ENCODE data around the gene STARD3.
A peak's percentile ranks its signal among the peaks of the same experiment; 100 is the strongest.
"Not testable (repeated sequence)": the region's sequence is repeated elsewhere in the genome, so short reads cannot be mapped to it uniquely, and the experiment has no call there.

Gene STARD3

GRCh38 chr17:39695089-39695474, 58.1 kb downstream of the STARD3 start:
- DNase-seq (ENCODE audit: low spot score), result no peak

DNA sequence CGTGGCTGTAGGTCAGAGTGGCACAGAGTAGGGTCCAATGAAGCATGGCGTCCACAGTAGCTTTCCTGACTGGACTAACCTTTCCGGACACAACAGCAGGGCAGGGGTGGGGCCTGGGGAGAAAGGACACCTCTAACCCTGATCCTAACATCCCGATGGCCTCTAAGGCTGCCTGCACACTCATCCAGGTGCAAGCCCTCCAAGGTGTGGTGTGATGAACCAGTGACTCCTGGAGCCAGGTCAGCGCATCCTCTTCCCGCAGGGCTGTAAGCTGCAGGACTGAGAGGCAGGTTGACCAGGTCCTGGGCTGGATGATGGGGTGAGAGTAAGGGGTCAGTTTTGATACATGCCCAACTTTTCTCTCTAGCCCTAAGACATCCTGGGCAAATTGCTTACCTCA, 59.8 kb downstream of the STARD3 start:
- no peak for DNase-seq (ENCODE audit: low spot score)

GRCh38 chr17:39697961-39698360, 61.0 kb downstream of the STARD3 start:
- DNase-seq (ENCODE audit: low spot score), result no peak

GRCh38 chr17:39699157-39699817, 62.3 kb downstream of the STARD3 start:
- DNase-seq (ENCODE audit: low spot score), result peak; percentile 21

DNA sequence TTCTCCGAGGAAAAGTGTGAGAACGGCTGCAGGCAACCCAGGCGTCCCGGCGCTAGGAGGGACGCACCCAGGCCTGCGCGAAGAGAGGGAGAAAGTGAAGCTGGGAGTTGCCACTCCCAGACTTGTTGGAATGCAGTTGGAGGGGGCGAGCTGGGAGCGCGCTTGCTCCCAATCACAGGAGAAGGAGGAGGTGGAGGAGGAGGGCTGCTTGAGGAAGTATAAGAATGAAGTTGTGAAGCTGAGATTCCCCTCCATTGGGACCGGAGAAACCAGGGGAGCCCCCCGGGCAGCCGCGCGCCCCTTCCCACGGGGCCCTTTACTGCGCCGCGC, 62.8 kb downstream of the STARD3 start, which contains the start of gene ERBB2:
Gene ERBB2, plus strand, starts transcription at position 247 of the 330 bp plus-strand sequence. CDS start 175 bp downstream, outside the sequence.
- DNase-seq (ENCODE audit: low spot score), result peak; percentile 90

- peak; percentile 59 for DNase-seq (ENCODE audit: low spot score)
Measured at GRCh38 chr17:39700148-39700987, 63.4 kb downstream of the STARD3 start.

DNA sequence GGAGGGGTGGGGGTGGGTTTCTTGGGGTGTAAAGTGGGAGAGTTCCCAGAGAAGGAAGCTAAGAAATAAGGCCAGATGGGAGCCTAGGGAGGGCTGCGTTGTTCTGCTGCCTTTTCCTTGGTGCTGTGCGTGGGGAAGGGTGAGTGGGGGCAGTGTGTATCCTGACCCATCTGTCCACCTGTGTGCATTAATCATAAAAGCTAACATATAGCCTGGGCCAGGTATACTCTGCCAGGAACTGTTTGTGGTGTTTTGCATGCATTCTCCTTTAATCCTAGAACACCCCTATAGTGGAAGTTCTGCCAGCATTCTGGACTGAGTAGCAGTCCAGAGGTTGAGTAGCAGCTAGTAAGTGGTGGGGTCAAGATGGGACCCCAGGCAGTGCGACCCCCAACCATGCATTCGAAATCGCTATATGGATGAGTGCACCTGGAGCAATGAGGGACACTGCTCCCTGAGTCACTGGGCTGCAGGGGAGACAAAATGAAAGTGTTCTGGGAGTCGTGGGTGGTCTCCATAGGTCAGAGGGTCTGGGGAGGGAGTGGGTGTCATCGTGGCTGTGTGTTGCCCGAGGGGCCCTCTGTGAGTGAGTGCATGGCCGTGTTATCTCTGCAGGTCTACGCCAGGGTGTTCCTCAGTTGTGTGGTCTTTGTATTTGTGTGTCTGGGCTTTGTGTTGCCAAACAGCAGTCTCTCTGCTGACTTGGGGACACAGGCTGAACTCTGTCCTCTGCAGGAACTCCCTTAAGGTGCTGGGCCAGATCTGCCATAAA, 64.3 kb downstream of the STARD3 start:
- DNase-seq (ENCODE audit: low spot score), result no peak

DNA sequence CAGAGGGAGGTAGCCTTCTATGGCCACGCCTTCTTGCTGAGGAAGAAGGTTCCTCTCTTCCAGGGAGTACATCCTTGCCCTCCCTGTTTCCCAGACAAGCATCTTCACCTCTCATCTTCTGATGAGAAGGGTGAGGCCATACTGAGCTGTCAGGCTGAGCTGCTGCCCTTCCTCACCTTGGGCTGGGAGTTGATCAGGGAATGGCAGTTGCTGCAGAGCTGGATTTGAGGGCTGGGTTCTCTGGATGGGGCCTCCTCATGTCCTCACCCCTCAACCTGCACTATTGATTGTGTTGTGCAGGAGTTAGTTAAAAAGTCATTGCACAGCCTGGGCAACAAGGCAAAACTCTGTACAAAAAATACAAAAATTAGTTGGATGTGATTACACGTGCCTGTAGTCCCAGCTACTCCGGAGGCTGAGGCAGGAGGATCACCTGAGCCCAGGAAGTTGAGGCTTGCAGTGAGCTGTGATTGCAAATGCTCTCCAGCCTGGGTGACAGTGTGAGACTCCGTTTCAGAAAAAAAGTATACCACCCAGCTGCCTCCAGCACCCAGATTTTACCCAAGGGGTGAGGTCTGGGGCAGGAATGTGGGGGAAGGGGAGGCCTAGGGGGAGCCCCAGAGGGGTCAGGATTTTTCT, 65.0 kb downstream of the STARD3 start:
- no peak for DNase-seq (ENCODE audit: low spot score)

DNA sequence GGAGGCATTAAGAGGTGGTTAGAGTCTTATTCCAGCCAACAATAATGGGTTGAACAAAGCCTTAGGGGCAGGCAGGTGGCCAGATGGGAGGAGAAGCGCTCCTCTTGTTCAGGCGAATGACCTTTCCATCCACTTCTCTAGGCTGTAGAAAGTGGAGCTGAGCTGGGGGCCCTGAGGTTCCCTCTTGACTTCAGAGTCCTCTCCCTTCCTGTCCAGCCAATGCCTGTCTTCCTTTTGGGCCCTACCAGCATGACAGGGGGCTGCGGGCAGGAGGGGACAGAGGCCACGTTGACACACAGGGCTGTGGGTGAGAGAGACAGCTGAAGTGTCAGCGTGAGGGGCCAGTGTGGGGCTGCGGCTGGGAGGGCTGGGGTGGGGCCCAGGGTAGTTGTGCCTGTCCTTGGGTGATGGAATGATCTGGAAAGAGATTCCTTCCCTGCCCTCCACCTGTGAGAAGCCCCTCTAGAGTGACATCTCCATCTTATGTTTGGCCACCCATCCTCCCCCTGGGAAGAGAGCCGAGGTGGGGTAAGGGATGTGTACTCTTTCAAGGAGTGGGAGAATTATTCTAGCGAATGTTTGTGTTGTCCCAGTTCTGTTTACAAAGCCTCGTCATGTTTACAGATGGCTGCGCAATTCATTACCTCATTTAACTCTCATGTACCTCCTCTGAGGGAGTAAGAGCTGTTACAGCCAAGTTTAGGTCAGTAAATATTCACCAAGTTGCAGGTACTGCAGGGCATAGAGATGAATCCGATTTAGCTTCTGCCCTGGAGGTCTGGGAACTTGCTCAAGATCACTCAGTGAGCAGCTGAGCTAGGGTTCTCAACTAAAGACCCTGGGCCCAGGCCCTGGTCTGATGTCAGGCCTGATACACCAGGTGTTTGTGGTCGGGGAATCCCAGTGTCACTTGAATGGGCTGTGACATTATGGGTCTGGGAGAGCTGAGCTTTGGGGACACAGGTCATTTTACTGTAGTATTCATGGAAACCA, 66.3 kb downstream of the STARD3 start:
- no peak for DNase-seq (ENCODE audit: low spot score)

- DNase-seq (ENCODE audit: low spot score), result no peak
Measured at GRCh38 chr17:39703913-39704312, 67.0 kb downstream of the STARD3 start.

- peak; percentile 41 for DNase-seq (ENCODE audit: low spot score)
Measured at GRCh38 chr17:39704821-39705551, 68.0 kb downstream of the STARD3 start.

GRCh38 chr17:39705786-39706348, 68.9 kb downstream of the STARD3 start:
- DNase-seq (ENCODE audit: low spot score), result no peak

GRCh38 chr17:39706383-39706782, 69.4 kb downstream of the STARD3 start:
- DNase-seq (ENCODE audit: low spot score), result no peak

- no peak for DNase-seq (ENCODE audit: low spot score)
Measured at GRCh38 chr17:39706921-39707337, 70.0 kb downstream of the STARD3 start.

GRCh38 chr17:39709319-39709997, 72.5 kb downstream of the STARD3 start:
- DNase-seq (ENCODE audit: low spot score), result no peak

GRCh38 chr17:39709998-39710964, 73.3 kb downstream of the STARD3 start:
- no peak for DNase-seq (ENCODE audit: low spot score)

- not testable (repeated sequence) for DNase-seq (ENCODE audit: low spot score)
Measured at GRCh38 chr17:39711071-39711470, 74.1 kb downstream of the STARD3 start.

GRCh38 chr17:39711851-39712250, 74.9 kb downstream of the STARD3 start:
- no peak for DNase-seq (ENCODE audit: low spot score)

Measured in AG08395 (cell line).